GM19238 (cell line): ENCODE results near the gene NHSL2.

Experiments
- DNase-seq: peaks from one replicate; pipeline ENCODE4 v3.0.0; 2011; ENCODE audit warnings: low spot score; ENCODE audit not compliant: insufficient read length

NHSL2 gene

GRCh38 chrX:72069350-72070160 is 158.9 kb downstream of the NHSL2 start:
- DNase-seq, result no peak

DNA sequence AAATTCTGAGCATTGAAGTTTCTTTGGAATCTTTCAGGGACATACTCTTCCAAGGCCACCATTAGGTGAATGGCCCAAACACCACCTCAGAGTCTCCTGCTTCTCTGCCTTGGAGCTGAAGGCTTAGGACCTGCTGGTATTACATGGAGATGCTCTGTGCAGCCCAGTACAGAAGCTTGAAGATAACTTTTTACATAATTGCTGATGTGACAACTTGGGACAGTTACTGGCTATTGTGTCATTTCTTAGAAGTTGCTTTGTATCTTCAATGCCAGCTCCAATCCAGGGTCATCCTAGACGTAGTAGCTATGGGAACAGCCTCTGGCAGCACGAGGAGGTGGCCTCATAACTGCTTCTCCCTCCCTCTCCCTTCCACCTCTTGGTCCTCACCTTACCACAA is 160.6 kb downstream of the NHSL2 start:
- no peak for DNase-seq

- no peak for DNase-seq
Observed at GRCh38 chrX:72073633-72074032, 163.0 kb downstream of the NHSL2 start.

DNA sequence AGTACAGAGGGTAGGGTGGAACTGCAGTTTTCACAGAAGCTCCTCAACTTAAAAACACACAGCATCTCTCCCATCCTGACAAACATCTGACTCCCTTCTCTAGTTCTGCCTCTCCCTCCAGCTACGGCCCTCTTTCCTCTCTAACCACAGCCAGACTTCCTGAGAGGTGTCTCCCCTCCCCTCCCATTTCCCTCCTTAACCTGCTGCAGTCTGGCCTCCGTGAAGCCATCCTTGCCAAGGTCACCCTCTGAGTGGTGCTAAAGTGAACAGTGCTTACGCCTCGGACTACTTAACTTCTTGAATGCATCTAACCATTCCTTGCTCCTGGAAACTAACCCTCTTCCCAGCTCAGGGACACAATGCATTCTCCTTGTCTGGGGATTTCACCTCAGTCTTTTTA is 167.8 kb downstream of the NHSL2 start:
- DNase-seq, result no peak

DNA sequence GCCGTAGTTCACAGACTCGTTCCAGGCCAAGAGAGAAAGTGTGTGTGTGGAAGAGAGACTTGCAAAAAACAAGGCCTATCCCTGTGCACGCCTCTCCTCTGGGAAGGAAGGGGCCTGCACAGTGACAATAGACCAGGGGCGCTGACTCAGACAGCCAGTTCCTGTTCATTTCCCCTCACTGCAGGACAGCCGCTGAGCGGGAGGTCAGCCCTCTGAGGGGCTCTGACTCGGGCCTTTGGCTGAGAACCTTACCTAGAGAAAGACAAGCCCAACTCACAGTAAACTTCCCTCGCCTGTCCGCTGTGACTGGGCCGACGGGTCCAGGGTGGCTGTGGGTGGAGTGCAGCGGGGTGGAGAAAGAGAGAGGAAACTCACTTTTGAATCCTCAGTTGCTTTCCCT is 169.0 kb downstream of the NHSL2 start:
- DNase-seq, result no peak

DNA sequence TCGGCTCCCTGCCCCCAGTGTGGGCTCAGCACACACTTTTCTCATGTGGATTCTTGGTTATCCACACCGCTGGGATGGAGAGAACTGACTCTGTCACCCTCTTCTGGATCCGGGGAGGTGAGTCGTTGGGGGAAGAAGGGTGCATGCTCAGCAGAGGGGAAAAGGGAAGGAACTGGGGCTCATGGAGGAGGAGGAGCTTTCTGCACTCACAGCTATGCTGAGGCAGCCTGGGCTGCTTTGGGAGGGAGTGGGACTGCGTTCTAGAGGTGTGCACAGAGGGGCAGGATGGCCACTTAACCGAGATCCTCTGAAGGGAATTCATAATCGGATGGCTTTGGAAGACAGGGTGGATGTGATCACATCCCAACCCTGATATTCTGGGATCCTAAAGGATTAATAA is 169.5 kb downstream of the NHSL2 start:
- no peak for DNase-seq

GRCh38 chrX:72080800-72081199 is 170.2 kb downstream of the NHSL2 start:
- no peak for DNase-seq

DNA sequence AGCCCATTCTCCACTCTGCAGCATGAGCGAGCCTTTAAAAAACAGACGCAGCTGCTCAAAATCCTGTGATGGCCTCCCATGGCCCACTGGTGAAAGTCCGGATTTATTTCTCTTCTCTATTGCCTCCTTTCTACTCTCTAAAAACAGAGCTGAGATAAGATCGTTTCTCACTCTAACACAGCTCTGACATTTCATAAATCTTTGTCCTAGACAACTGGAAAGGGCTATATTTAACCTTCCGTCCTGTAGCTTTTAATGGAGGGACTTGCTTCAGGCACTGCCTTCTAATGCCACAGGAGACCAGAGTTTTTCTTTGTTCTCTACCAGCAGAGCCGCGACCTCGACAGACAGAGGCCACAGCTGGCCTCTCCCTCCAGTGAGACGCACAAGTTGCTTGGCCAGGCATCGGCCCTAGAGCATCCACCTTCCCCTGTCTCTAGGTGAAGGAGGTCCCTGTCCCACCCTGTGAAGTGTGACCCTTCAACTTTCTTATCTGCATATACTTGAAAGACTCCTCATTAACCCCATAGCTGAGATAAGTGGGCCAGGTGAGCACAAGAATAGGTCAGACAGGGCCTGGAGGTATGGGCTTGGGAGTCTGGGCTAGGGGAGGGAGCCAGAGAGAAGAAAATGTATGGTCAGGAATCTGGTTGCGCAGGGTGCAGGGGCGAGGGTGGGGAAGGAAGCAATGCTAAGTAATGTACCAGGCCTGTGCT is 171.1 kb downstream of the NHSL2 start:
- DNase-seq, result no peak

GRCh38 chrX:72083291-72083690 is 172.6 kb downstream of the NHSL2 start:
- no peak for DNase-seq

DNA sequence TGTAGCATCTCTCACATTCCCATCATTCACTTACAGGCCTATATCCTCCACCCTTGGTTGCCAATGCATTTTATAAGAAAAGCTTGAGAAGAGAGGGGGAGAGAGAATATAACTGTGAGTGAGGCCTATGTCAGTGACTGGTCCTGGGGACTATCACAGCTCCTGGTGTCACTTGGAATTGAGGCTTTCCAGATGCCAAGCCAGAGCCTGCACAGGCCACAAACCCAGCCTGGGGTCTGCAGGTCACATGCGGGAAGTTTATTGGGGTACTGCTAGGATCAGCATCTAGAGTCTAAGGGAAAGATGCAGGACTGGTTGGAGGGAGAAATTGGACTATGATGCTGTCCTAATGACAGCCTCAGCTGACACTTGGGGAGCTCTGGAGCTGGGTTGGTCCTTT is 173.5 kb downstream of the NHSL2 start:
- DNase-seq, result no peak

- no peak for DNase-seq
Observed at GRCh38 chrX:72086995-72087394, 176.3 kb downstream of the NHSL2 start.

- no peak for DNase-seq
Observed at GRCh38 chrX:72088761-72089160, 178.1 kb downstream of the NHSL2 start.

GRCh38 chrX:72089254-72089653 is 178.6 kb downstream of the NHSL2 start:
- DNase-seq, result no peak

GRCh38 chrX:72094894-72095293 is 184.2 kb downstream of the NHSL2 start:
- DNase-seq, result peak; percentile 19

- DNase-seq, result no peak
Observed at GRCh38 chrX:72095370-72095769, 184.7 kb downstream of the NHSL2 start.

DNA sequence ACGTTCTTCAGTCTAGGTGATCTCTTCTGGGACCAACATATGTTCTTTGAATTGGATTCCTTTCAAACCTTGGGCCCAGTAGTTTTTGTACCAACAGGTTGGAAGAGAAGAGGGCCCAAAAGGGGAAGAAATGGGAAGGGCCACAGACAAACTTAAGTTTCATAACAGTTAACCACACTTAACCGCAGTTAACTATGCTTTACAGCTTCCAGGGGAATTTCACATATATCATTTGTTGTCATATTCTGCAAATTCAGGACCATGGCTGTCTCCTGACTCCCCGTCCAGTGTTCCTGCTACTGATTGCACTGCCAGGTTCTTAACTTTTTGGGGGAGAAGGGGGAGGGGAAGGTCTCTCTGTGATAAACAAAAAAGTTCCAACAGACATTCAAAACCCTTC is 186.5 kb downstream of the NHSL2 start:
- DNase-seq, result no peak

DNA sequence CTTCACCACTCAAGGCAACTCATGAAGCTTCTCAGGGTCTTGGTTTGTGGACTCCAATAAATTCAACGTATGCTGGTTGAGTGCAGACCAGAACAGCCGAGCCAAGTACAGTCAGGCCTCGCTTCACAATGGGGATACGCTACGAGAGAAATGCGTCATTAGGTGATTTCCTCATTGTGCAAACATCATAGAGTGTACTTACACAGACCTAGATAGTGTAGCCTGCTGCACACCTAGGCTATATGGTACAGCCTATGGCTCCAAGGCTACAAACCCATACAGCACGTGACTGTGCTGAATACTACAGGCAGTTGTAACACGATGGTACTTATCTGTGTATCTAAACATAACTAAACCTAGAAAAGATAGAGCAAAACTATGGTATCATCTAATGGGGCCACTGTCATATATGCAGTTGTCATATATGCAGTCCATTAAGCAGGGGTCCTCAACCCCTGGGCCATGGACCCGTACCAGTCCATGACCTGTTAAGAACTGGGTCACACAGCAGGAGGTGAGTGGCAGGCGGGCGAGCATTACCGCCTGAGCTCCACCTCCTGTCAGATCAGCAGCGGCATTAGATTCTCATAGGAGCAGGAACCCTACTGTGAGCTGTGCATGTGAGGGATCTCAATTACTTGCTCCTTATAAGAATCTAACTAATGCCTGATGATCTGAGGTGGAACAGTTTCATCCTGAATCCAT is 189.6 kb downstream of the NHSL2 start:
- DNase-seq, result no peak

- DNase-seq, result peak; percentile 14
Observed at GRCh38 chrX:72100824-72101351, 190.2 kb downstream of the NHSL2 start.

DNA sequence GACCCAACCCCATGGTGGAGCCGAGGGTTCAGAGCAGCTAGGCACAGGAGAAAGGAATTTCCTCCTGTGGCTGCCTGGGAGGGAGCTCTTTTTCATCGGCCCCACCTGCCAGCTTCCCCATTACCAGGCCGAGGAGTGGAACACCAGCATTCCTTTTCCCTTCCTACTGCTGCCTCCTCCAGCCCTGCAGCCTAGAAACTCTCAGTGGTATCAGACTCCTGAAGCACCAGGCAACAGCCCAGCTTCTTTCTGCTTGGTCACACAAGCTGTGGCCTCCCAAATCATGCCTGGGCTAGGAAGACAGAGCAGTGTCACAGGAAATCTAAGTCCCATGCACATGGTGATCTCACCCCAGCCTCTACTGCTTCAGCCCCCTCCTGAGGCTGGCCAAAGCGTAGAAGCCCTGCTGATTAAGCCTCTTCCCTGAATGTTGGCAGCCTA is 191.0 kb downstream of the NHSL2 start:
- no peak for DNase-seq

GRCh38 chrX:72102126-72102525 is 191.5 kb downstream of the NHSL2 start:
- no peak for DNase-seq

DNA sequence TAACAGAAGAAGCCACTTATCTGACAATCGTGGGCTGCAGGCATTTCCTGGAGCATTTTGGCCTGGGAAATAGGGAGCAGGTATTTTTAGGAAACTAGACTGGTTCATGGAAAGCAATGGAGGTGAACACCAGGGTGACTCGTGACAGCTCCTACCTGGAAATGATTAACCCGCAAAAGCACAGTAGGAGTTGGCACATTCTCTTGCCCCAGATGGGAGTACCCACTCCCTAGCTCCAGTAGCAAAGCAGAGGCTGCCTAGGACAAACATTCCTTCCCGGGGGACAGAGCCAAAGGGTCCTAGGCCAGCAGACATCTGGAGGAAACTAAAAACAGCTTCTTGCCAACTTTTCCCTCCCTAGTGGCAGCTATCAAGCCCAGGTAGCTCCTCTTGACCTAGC is 192.1 kb downstream of the NHSL2 start:
- DNase-seq, result no peak

- no peak for DNase-seq
Observed at GRCh38 chrX:72105436-72105835, 194.8 kb downstream of the NHSL2 start.
